HG03439 (cell line): ENCODE data around the gene CASTOR1.

Source experiments
- ATAC-seq: cut with Tn5 transposase; IDR thresholded peaks from one replicate; pipeline ENCODE4 v1.9.1; 2021; ENCODE audit warnings: mild to moderate bottlenecking, moderate library complexity; ENCODE audit not compliant: unreplicated experiment

Gene CASTOR1

GRCh38 chr22:30247561-30247960 is 41.7 kb downstream of the CASTOR1 start:
- no peak for ATAC-seq

- ATAC-seq: no peak
Observed at GRCh38 chr22:30246814-30247376, 42.4 kb downstream of the CASTOR1 start.

GRCh38 chr22:30245985-30246813 is 43.1 kb downstream of the CASTOR1 start, which contains the start of gene LIF:
Gene LIF, minus strand, starts transcription at chr22:30246759. Its CDS starts 64 bp downstream, at chr22:30246695.
- no peak for ATAC-seq

GRCh38 chr22:30245181-30245984 is 43.9 kb downstream of the CASTOR1 start:
- no peak for ATAC-seq

- no peak for ATAC-seq
Observed at GRCh38 chr22:30244641-30245040, 44.7 kb downstream of the CASTOR1 start.

- no peak for ATAC-seq
Observed at GRCh38 chr22:30244066-30244465, 45.2 kb downstream of the CASTOR1 start.

- no peak for ATAC-seq
Observed at GRCh38 chr22:30243661-30244060, 45.6 kb downstream of the CASTOR1 start.

GRCh38 chr22:30241576-30242371 is 47.5 kb downstream of the CASTOR1 start:
- no peak for ATAC-seq

GRCh38 chr22:30240541-30241417 is 48.5 kb downstream of the CASTOR1 start:
- no peak for ATAC-seq

GRCh38 chr22:30239488-30240405 is 49.6 kb downstream of the CASTOR1 start:
- no peak for ATAC-seq

GRCh38 chr22:30238661-30239487 is 50.4 kb downstream of the CASTOR1 start:
- ATAC-seq: no peak

GRCh38 chr22:30238136-30238535 is 51.2 kb downstream of the CASTOR1 start:
- ATAC-seq: no peak

GRCh38 chr22:30236875-30237274 is 52.4 kb downstream of the CASTOR1 start:
- no peak for ATAC-seq

- ATAC-seq: no peak
Observed at GRCh38 chr22:30235687-30236170, 53.6 kb downstream of the CASTOR1 start.
